Left cardiac atrium (tissue), 4 donors: ENCODE data around the gene NSUN7. TPM values are rescaled to one million over a fixed set of nuclear protein-coding genes. Genes with fewer than 3 reads are reported as not detected.
A peak's percentile ranks its signal among the peaks of the same experiment; 100 is the strongest.
"Not testable (repeated sequence)": the region's sequence is repeated elsewhere in the genome, so short reads cannot be mapped to it uniquely, and the experiment has no call there.

Experiments used
- ATAC-seq, 2 donors: fragments of 200-7000 bp; cut with Tn5 transposase; one replicate each; pipeline ENCODE4 v1.9.1; 2020; ENCODE audit warnings: mild to moderate bottlenecking in 2 of 2, moderate library complexity in 2 of 2
- DNase-seq: peaks from one replicate; pipeline ENCODE4 v3.0.0-alpha.2; 2020
- intact Hi-C, 2 donors: fragments of 100-400 bp; cut with DNase I; formaldehyde crosslinking; loops; one replicate each; pipeline versions ENCODE4 v1.14.1 to v1.15.1; 2022 to 2023
- total RNA-seq, 2 donors: library from RNA; stranded (reverse); fragmentation: NEBNext Ultra II Directional; extraction: Animal tissue kit (Norgen Biotek cat#: 25700); gene quantifications; one replicate each; pipeline ENCODE4 v1.2.1, GENCODE V29; 2021
- donor health status: DM: no; HTN: yes; CAD: no.
- donor health status: DM: no; HTN: yes; CAD: no; lungs with severe emphysema.
- donor health status: DM: yes; HTN: yes; CAD: no.
- donor health status: Dilated cardiomyopathy.

The NSUN7 gene
- total RNA-seq, 2 donors from 2014 or later: 4.2 to 6.6 TPM

DNA sequence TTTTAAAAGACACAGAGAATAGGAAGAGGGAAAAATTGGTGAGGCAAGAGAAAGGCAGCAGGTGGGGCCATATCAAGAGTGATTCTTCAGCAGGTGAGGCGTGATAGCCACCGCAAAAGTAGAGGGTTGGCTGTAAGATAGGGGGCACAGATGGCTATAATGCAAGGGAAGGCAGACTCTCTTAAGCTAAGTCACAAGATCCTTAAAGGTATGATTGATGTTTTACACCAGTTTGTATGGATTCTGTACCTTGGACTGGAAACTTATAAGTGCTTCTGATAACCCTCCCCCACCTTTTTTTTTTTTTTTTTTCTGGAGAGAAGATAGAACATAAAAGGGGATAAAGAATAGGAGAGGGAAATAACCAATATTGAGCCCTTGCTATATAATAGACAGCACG, 40.0 kb downstream of the NSUN7 start:
- intact Hi-C loops: no loop called here
- DNase-seq (no peak), ATAC-seq (no peak)

DNA sequence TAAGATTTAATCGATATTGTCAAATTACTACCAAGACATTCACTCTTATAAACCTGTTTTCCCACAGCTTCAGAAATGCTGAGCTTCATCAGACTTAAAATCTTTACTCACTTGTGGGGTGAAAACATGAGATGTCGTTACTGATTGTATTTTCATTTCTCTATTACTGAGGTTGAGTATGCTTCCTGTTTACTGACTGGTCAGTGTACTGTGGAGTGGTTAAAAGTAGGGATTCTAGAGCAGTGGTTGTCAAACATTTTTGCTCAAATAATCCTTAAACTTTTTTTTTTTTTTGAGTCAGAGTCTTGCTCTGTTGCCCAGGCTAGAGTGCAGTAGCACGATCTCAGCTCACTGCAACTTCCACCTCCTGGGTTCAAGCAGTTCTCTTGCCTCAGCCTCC, 50.3 kb downstream of the NSUN7 start:
- no peak for ATAC-seq
- intact Hi-C loops: no loop called here
- no peak for DNase-seq

DNA sequence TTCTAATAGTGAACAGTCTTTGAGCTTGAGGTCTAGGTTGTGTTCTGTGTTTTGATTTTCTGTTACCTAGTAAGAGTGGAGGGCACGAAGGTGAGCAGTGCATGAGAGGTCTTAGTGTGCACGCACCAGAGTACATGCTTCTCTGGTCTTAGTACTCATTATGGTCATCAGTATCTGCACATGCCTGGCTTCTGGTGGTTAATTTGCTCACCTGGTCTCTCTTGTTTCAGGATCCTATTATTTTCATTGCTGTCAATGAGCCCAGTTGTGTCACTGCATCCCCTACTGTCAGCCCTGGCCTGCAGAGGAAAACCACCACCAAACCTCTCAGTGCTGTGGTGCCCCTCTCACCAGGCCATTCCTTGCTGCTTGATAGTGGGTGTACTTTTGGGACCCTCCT, 54.8 kb downstream of the NSUN7 start:
- intact Hi-C loops: no loop called here
- ATAC-seq (no peak), DNase-seq (no peak)

DNA sequence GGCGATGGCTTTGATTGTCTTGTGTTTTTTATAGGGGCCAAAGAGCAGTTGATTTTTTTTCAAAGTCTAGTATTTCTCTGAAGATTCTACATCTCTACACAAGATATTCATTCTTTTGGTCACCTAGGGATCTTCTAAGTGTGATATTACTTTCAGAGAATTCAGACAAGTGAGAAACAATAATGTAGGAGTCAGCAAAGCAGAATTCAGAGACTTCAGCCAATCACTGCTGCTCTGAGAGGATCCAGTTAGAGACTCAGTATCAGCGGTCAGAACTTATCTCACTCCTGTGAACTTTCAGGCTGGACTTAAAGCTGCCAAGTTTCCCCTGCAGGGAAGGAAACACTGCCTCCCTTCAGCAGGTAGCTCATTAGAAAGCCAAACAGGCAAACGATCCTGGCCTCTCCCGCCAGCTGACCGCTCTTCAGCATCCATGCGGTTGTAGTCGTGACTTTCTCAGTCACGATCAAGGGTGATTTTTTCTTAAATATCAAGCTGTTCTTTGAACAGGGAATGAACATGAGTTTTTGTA, 59.2 kb downstream of the NSUN7 start:
- DNase-seq (no peak), ATAC-seq (no peak)
- intact Hi-C loops: no loop called here

DNA sequence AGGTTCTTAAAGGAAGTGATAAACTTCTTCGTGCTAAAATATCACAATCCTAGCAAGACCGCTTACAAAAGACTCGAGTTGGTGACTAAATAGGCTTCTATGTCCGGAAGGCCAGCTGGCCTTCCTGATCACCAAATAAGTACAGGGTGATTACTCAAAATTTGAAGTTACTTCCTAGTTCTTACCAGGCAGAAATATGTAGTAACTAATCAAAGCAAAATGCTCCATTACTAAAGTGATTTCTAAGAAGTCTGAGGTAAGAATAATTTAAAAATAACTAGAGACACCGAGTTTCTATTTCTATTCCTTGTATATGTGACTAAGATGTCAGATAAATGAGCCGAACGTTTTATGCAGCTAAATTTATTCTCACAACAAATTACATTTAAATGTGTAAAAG, 62.2 kb downstream of the NSUN7 start:
- ATAC-seq (peak in 1 of 2 donors; percentile 39), DNase-seq (no peak)
- intact Hi-C loops: no loop called here

DNA sequence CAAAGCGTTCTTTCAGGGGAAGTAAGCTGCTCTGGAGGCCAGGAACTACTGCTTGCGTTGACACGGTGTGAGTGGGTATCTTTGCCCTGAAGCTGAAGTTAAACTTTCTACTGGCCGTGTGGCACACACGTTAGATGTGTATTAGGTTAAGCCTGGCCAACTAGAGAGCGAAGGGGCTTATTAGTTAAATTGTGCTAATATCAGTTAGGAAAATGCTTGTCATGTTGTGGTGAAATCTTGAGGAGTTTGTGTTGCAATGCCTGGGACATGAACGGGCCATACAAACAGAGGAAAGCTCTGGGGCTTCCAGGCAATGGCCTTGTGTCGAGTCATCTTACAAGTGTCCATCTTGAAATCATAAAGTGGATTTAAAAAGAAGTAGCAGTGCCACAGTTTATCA, 62.6 kb downstream of the NSUN7 start:
- ATAC-seq: no peak
- intact Hi-C loops: no loop called here
- no peak for DNase-seq

DNA sequence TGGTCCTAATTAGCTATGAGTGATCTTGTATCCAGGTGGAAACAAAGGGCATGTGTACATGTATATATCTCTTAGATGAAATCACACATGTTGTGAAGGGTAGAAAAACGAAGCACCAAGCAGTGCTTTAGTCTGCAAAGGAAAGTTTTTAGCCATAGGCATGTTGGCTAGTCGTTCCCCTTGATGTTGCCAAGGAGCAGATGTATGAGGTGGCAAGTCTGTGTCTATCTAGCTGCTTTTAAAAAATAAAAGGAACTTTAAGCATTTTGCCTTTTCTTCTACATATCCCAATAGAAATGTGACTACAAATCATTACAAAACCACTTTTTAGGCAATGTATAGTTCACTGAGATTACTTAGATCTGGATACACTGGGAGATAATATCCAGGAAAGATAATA, 63.1 kb downstream of the NSUN7 start:
- intact Hi-C loops: no loop called here
- no peak for DNase-seq
- no peak for ATAC-seq

DNA sequence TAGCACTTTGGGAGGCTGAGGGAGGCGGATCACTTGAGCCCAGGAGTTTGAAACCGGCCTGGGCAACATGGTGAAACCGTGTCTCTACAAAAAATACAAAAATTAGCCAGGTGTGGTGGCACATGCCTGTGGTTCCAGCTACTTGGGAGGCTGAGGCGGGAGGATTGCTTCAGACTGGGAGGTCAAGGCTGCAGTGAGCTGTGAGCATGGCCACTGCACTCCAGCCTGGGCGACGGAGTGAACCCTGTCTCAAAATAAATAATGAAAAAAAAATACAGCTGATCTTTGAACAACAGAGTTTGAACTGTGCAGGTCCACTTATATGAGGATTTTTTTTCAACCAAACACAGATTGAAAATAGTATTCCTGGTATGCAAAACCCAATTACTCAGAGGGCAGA, 67.4 kb downstream of the NSUN7 start:
- ATAC-seq, DNase-seq, intact Hi-C loops: not testable (repeated sequence)

DNA sequence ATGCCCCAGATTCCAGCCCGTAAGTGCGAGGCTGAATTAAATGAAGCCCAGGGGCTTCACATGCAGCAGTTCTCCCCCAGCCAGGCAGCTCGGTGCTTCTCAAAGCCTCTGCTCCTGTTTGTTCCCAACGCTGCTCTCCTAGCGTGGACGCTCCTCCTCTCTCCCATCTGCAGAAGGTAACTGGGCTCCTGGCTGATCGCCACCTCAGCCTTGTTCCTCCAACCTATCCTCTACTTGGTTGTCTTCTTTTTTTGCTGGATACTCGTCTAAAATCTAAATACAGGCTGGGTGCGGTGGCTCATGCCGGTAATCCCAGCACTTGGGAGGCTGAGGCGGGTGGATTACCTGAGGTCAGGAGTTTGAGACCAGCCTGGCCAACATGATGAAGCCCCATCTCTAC, 70.3 kb downstream of the NSUN7 start:
- ATAC-seq: no peak
- DNase-seq: no peak
- intact Hi-C loops: no loop called here

DNA sequence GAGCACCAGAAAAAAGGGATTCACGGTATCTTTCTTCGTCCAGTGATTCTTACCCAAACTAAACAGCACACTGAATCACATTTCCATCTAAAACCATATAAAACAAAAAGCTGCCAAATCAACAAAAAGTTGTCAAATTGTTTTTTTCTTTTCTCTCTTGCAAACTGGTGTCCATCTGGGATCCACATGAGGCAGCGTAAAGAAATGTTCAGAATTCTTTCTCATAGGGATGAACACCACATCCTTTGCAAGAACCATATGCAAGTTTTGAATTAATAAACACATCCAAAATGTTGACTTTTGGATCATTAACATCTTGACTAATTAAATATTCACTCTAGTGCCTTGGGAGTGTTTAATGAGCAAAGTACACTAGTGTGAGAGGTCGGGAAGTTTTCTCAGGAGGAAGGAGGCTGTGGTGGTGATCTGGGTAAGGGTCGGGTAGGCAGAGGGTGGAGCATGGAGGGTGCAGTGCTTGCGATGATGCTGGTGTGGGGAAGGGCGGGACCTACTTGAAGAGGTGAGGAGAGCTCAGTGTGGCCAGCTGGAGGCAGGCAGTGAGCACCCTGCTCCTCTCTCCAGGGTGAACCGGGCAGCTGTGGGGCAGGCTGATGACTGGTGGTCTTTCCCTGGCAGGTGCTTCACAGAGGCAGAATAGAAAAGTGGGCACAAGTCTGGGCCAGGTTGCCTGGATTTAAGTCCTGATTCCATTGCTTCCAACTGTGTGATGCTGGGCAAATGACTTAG, 72.8 kb downstream of the NSUN7 start:
- DNase-seq (no peak), ATAC-seq (no peak)
- intact Hi-C loops: no loop called here

DNA sequence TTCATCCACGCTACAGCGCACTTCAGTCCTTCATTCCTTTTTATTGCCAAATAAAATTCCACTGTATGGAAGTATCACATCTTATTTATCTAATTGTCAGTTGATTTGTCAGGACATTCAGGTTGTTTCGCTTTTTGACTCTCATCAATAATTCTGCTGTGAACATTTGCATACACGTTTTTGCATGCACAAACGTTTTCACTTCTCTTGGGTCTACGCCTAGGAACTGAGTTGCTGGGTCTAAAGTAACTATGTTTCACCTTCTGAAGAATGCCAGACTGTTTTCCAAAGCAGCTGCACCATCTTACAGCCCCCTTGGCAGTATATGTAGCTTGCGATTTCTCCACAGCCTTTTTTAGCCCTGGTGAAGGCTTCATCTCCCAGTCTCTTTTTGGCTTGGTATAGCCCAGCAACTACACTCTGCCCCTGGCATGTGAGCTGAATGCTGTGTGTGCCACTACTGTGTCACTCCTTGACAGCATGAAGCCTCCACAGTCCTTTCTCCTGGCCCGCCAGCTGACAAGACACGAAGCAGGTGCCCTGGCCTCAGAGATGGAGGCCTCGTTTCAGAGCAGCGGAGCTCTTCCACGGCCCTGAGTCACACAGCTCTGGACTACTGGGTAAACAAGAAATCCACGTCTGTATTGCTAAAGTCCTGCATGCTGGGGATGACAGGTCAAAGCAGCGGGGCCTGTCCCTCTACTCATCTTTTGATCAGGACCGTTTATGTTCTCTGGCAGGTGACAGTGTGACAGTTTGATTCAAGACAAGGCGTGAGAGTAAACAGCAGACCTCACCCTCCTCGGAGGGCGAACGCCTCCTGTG, 75.5 kb downstream of the NSUN7 start:
- DNase-seq (no peak), ATAC-seq (no peak)
- intact Hi-C loops: no loop called here

DNA sequence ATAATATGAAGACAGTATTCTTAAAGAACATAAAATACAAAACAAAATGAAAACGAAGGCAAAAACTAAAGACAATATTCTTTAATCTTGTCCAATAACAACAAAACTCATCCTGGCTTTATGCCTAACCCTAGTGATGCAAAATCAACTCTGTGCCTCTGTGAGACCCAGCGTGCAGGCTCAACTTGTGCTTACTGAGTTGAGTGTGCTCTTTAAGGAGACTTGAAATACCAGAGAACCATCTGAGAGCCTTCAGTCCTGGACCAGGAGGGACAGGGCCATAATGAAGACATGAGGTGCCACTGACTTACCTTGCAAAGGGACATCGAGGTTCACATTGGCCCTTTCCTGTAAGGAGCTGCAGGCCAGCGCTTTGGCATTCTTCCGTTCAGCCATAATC, 77.1 kb downstream of the NSUN7 start:
- ATAC-seq (no peak), DNase-seq (no peak)
- intact Hi-C loops: no loop called here

DNA sequence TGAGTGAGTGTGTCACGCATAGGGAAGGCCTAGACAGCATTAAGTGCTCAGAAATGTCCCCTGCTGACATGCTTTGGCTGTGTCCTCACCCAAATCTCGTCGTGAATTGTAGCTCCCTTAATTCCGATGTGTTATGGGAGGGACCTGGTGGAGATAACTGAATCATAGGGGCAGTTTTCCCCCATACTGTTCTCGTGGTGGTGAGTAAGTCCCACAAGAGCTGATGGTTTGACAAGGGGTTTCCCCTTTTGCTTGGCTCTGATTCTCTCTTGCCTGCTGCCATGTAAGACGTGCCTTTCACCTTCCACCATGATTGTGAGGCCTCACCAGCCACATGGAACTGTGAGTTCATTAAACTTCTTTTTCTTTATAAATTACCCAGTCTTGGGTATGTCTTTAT, 78.0 kb downstream of the NSUN7 start:
- no peak for DNase-seq
- ATAC-seq: no peak
- intact Hi-C loops: no loop called here

DNA sequence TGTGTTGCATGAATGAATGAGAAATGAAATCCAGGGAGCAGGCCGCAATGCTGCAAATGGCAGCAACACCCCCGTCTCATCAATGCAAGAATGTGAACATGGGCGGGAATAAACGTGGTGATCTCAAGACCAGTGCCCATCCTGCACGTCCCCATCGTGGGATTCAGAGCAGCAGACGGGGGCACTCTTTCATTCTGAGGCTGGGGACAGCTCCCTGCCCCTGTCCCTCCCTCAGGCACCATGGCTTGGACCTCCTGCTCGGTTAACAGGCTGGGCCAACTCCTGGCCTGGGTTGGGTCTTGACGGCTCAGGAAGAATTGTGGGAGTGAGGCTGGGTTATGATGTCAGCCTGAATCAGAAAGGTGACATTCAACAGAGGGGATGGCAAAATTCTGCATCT, 78.9 kb downstream of the NSUN7 start:
- DNase-seq: no peak
- ATAC-seq: no peak
- intact Hi-C loops: no loop called here

DNA sequence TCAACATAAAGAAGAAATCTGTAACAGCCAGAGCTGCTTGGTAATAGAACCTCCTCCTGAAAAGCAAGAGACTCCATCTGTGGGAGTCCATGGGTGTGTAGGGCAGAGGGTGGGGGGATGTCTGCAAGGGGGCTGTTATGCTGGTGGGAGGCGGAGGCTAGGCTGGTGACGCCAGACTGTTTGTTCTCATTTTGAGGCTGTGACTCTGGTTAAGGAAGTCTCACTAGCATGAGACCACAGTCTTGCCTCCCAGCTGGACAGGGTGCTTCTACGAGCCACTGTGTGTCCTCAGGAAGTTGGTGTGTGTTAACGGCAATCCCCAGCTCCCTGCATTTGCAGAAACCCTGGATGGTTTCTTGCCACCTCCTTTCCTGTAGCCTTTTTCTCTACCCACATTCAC, 79.8 kb downstream of the NSUN7 start:
- DNase-seq (no peak), ATAC-seq (peak in 1 of 2 donors; percentile 14)
- intact Hi-C loops: no loop called here

DNA sequence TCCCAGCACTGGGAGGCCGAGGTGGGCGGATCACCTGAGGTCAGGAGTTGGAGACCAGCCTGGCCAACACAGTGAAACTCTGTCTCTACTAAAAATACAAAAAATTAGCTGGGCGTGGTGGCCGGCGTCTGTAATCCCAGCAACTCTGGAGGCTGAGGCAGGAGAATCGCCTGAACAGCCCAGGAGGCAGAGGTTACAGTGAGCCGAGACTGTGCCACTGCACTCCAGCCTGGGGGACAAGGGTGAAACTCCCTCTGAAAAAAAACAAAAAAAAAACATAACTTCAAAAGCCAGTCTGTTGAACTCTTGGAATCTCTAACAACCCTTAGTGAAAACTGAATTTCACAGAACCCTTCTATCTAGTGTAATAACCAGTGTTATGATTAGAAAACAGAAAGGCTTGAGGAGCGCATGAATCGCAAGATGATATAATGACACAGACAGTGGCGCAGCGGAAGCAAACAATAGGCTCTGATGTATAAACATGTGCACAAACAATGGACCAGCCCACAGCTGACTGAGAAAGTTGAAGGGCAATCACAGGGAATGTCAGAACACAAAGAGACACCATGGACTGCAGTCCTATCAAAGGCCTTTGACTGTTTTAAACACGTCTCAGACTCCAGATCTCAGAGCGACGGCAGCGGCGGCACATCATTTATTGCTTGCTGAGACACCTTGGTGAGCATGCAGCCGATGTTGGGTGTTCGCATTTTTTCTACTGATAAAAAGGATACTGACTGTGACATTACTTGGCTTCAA, 81.6 kb downstream of the NSUN7 start:
- no peak for DNase-seq
- intact Hi-C loops: no loop called here
- ATAC-seq: no peak

DNA sequence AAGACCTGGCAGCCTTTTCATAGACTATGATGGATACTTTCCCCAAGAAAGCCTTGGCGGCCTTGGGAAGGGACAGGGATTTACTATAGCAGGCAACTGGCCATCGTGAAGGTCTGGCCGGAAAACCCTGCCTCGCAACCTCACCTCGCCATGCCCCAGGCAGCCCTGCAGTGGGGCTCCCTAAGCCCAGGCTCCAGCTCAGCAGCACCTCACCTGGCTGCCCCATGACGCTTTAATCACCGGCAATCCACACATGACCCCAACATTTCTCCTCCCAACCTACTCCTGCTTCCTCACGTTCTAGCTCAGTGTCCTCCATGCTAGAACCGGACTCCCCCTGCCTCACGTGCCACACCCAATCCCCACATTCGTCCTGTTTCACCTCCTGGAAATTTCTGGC, 82.4 kb downstream of the NSUN7 start:
- ATAC-seq: no peak
- intact Hi-C loops: no loop called here
- DNase-seq: no peak

DNA sequence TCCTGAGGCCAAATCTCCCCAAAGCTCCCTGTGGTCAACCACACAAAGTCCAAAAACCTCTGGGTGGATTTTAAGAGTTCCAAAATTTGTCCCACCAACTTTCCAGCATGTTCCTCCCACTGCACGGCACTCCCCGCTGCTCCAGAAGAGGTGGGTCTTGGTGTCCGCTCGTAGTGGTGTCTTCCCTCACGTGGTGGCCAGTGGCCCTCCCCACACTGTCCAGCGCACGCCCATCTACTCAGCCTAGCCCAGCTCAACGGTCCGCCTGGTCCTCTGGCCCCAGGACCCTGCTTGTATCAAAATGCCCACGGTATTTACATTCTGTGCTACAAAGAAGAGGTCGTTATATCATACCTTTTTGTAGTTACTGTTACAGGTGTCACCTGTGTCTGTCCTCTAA, 83.5 kb downstream of the NSUN7 start:
- intact Hi-C loops: no loop called here
- ATAC-seq (no peak), DNase-seq (no peak)

DNA sequence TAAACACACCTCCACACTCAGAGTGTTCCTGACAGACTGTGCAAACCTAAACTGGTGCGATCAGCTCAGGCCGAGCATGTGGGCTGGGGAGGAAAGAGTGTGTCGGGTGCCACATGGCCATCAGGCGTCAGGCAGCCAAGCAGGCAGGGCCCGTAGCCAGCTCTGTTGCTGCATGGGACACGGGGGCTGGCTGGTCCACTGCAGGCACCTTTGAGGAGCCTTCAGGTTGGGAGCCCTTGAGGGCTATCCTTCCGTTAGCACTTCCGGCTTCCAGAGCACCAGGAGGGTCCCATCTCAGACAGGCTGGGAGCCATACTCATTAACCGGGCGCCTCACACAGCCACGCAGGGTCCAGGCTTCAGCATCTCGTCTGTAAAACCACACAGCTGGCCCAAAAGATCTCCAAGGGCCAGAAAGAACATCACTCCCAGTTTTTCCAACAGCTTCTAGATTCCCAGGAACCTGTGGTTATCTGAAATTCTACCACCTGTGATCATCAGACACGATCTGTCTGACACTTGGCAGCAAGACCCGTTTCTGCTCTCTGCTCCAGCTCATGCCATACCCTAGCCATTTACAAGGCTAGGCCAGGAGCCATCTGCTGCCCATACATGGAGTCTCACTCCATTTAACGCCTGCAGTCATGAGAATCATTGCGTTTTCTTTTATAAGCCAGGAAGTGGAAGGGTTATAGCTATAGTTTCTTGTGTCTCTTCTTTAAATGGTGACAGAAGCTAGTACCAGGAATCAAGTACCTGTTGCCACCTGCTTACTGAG, 87.5 kb downstream of the NSUN7 start:
- DNase-seq: no peak
- intact Hi-C loops: no loop called here
- ATAC-seq: peak; percentile 47 to 76
